ELR (cell line): ENCODE measurements around the gene TRA2A.

Source experiments
- DNase-seq: peaks from one replicate; pipeline ENCODE4 v3.0.0-alpha.2; 2015; ENCODE audit warnings: low read depth

TRA2A gene

GRCh38 chr7:23470330-23471105, 61.3 kb downstream of the TRA2A start, which contains the start of gene IGF2BP3:
Gene IGF2BP3 (minus strand): TSS chr7:23470491. CDS start chr7:23470110, 381 bp downstream.
- DNase-seq, result peak; percentile 99

DNA sequence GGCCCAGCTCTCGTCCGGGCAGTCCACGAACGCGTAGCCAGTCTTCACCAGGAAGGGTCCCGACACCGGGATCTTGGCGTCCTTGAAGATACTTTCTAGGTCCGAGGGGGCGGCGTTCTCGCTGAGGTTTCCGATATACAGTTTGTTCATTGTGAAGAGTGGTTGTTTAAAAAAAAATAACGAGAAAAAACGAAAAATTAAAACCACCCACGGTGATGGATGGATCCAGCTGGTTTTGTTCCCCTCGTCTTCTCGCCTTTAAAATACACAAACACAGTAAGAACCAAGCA, 61.9 kb downstream of the TRA2A start:
- peak; percentile 58 for DNase-seq

GRCh38 chr7:23469150-23469960, 62.4 kb downstream of the TRA2A start:
- peak; percentile 55 for DNase-seq

DNA sequence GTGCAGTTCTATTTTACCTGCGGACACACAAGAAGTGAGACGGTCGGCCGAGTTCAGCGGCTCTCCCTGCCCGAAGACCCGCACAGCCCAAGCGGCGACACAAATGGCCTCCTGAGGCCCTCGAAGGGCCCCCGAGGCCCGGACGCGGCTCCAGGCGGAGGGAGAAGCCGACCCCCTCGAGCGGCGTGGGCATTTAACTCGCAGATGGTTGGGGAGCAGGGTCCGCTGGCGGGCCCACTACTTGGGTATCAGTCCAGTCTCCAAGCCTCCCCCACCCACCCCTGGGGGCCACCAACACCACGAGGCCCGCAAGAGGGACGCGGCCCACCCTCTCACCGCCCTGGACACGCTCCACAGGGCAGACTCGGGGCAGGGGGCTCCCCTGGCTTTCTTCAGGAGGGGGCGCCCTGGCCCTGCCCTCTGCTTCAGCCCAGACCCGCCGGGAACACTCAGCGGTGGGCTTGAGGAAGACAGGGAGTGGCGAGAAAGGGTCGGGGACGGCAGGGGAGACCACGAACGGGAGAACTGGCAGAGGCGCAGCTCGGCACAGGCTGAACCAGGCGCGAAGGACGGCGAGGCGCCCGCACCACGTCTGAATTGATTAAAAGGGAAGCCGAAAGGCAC, 63.1 kb downstream of the TRA2A start:
- DNase-seq, result peak; percentile 42

DNA sequence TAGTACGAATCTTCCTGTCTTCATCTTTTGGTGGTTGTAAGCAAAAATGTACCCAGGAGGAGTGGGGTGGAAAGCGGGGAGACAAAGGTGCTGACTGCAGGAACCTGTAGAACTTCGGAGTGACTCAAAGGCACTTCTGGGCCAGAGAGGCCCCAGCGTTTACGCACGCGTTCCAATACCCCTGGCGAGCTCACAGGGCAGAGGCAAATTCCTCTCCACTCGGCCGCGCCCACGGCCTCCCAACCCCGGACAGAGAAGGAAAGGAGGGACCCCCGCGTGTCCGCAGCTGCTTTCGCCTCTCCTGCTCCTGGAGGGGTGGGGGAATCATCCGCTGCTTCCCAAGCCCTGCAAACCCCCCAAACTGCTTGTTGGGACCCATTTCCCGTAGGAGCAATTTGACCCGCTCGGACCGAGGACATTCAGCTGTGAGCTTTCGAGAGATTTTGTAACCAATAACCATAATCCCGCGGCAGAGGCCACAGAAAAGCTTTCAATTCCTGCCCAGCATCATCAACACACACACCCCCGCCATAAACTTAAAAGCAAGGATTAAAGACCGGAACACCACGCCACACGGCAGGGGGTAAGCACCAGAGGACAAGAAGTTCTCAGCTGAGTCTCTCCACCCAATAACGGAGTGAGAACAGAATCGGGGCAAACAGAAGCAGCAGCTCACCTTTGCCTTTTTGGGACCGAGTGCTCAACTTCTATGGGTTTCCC, 63.8 kb downstream of the TRA2A start:
- peak; percentile 84 for DNase-seq

GRCh38 chr7:23467291-23467805, 64.4 kb downstream of the TRA2A start:
- peak; percentile 33 for DNase-seq

DNA sequence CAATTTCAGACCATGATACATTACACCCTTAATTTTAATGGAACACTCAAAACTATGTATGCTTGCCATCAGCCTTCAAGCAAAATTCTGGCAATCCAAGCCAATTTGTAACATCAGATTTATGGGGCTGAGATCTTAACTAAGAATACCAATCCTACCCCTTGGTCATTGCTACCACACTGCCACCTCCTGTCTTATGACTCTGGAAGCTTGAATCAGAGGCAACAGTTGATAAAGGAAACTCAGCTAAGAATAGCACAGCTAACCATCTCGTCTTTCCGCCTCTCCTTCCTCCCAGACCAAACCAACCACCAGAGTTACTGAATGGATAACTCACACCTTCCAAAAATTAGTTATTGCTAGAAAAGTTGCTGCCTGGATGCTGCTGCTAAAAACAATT, 68.9 kb downstream of the TRA2A start:
- DNase-seq, result peak; percentile 63

DNA sequence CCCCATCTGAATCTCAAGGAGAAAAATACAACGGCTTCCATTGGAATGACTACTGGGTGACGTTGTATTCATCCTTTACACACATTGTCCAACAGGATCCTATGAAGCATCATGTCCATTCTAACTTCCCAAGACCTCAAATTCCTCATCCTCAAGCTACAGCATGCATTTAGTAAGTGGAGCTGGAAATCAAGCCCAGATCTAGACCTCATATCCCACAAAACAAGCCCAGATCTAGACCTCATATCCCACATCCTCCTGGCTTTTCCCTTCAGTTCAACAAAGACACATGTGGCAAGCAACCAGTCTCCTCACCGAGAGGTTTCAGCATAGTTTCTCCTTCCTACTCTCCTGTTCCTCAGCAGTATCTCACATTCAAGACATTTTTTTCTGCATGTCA, 73.7 kb downstream of the TRA2A start:
- DNase-seq, result no peak

- no peak for DNase-seq
These were observed 75.7 kb downstream of the TRA2A start for GRCh38 chr7:23456093-23456492.

DNA sequence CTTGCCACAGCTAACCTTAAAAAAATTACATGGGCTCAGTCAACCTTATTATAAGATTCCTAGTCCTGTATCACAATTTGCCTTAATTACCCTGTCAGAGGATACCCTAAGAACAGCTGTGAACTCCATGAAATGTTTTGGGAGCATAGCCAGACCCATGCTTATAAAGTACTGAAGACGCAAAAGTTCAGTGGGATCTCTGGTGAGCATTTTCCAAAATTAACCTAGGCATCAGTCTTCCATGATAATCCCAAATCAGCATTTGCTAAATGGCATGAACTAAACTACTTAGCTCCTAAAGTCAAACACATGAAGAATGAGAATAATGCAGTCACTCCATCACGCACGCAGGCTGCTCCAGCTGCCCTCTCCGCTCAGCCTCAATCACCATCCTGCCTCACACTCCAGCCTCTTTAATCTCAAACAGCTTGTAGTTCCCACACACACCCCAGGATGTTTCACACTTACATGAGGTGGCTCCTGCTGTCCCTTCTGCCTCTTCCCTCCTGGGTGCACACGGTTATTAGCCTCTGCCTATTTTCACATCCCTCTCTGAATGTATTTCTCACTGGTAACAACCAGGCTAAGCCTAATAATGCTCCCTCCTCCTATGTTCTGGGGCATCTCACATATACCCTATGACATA, 76.8 kb downstream of the TRA2A start:
- no peak for DNase-seq
